ENCODE results near the gene SMO. TPM values are rescaled to one million over a fixed set of nuclear protein-coding genes. Genes with fewer than 3 reads are reported as not detected.
"Not testable (repeated sequence)": the region's sequence is repeated elsewhere in the genome, so short reads cannot be mapped to it uniquely, and the experiment has no call there.

The SMO gene
- total and polyA plus RNA-seq, 2 donors (not counting 3 experiments of a cell fraction or from before 2014, with no cell fraction given) = 13.2 to 16.5 TPM

DNA sequence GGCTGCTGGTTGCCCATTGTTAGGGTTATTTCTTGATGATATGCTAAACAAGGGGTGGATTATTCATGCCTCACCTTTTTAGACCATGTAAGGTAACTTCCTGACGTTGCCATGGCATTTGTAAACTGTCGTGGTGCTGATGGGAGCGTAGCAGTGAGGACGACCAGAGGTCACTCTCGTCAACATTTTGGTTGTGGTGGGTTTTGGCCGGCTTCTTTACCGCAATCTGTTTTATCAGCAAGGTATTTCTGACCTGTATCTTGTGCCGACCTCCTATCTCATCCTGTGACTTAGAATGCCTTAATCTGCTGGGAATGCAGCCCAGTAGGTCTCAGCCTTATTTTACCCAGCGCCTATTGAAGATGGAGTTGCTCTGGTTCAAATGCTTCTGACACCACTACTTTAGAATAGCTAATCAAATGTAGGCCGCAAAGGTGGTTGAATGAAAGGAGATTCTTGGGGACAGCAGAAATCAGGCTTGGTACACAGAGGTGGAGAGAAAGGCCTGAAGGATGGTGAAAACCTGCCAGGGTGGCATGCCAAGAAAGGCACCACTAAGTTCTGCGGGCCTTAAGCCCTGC lies 17.9 kb upstream of the SMO start:
- no peak for FAIRE-seq

DNA sequence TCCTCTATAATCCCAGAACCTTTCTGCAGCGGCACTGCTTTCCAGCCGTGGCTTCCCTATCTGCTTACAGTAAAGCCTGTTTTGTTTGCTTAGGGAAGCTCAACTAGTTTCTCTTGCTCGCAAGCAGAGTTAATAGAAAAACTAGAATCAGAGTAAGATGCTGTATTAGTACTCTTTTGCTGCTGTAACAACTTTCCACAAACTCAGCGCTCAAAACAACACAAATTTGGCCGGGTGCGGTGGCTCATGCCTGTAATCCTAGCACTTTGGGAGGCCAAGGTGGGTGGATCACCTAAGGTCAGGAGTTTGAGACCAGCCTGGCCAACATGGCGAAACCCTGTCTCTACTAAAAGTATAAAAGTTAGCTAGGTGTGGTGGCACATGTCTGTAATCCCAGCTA lies 14.6 kb upstream of the SMO start:
- POLR2A ChIA-PET = not testable (repeated sequence)
- peaks cover 7 to 12% of the 10 kb centered on the region in 2 experiments for H3K27me3 ChIP-seq (ENCODE audit: control insufficient read depth in 2 of 2, insufficient read depth in 2 of 2, low read length in 2 of 2)

More for the DNA sequence above, 17.9 kb upstream of the SMO start:
- peaks cover 6% of the 10 kb centered on the region for H3K4me1 ChIP-seq (ENCODE audit: control insufficient read depth, extremely low read depth, insufficient read depth, low read length)
- POLR2A ChIA-PET = no interaction called here
- no peaks in the 10 kb centered on the region for H3K79me2 ChIP-seq (ENCODE audit: control insufficient read depth, insufficient read depth, low read length)
- no peaks in the 10 kb centered on the region for H3K9me1 ChIP-seq (replicated peaks; ENCODE audit: control insufficient read depth, extremely low read depth, insufficient read depth, low read length)
- no peak overlapping the region for H3K4me2 ChIP-seq (ENCODE audit: insufficient read depth, low read length)
- H2AFZ ChIP-seq (ENCODE audit: low read depth, low read length) = no peak overlapping the region
- no peak overlapping the region for H3K27ac ChIP-seq (ENCODE audit: insufficient read depth, low read depth, low read length)
- H3K9ac ChIP-seq (replicated peaks; ENCODE audit: extremely low read depth, insufficient read depth, low read length) = no peak overlapping the region
- TF ChIP-seq MYC (IDR thresholded peaks at IDR 0.05; ENCODE audit: low read depth, low read length) = no peak
- no peak for TF ChIP-seq MAX (IDR thresholded peaks at IDR 0.05; ENCODE audit: insufficient read depth, insufficient read length)
- no peak for TF ChIP-seq GATA2 (IDR thresholded peaks at IDR 0.05; ENCODE audit: insufficient read depth, insufficient read length, low read depth, low read length)
- H3K36me3 ChIP-seq (ENCODE audit: control insufficient read depth in 2 of 2, extremely low read depth in 1 of 2, insufficient read depth in 2 of 2, low read length in 2 of 2) = no peaks in the 10 kb centered on the region
- dilution Hi-C loops (cut with MboI; ENCODE audit: extremely low pct_ligation_motif_present, low sequenced_read_pairs) (no loop called here), intact Hi-C loops (cut with micrococcal nuclease) (no loop called here)
- H3K27me3 ChIP-seq (ENCODE audit: control insufficient read depth in 2 of 2, insufficient read depth in 2 of 2, low read length in 2 of 2) = peaks cover 16 to 19% of the 10 kb centered on the region in 2 experiments
- CTCF ChIA-PET = no interaction called here
- DNase-seq (ENCODE audit: low read depth, low spot score) = no peak
- H4K20me1 ChIP-seq (replicated peaks; ENCODE audit: control insufficient read depth, extremely low read depth, insufficient read depth, low read length) = no peaks in the 10 kb centered on the region
- BruUV-seq (replicated peaks) = no TSS peak
- H3K9me3 ChIP-seq (replicated peaks; ENCODE audit: control insufficient read depth, insufficient read depth, low read length) = no peaks in the 10 kb centered on the region
- H3K4me3 ChIP-seq (replicated peaks in 1 of 3; ENCODE audit: insufficient read depth in 1 of 3, low read depth in 1 of 3, low read length in 3 of 3) = no peak overlapping the region

More for the DNA sequence above, 14.6 kb upstream of the SMO start:
- H3K79me2 ChIP-seq (ENCODE audit: control insufficient read depth, insufficient read depth, low read length); H3K9ac ChIP-seq (replicated peaks; ENCODE audit: extremely low read depth, insufficient read depth, low read length); intact Hi-C loops (cut with micrococcal nuclease); dilution Hi-C loops (cut with MboI; ENCODE audit: extremely low pct_ligation_motif_present, low sequenced_read_pairs); H4K20me1 ChIP-seq (replicated peaks; ENCODE audit: control insufficient read depth, extremely low read depth, insufficient read depth, low read length); H3K4me1 ChIP-seq (ENCODE audit: control insufficient read depth, extremely low read depth, insufficient read depth, low read length); H3K9me1 ChIP-seq (replicated peaks; ENCODE audit: control insufficient read depth, extremely low read depth, insufficient read depth, low read length); H3K4me2 ChIP-seq (ENCODE audit: insufficient read depth, low read length); FAIRE-seq; H3K36me3 ChIP-seq (ENCODE audit: control insufficient read depth in 2 of 2, extremely low read depth in 1 of 2, insufficient read depth in 2 of 2, low read length in 2 of 2); H3K9me3 ChIP-seq (replicated peaks; ENCODE audit: control insufficient read depth, insufficient read depth, low read length); H2AFZ ChIP-seq (ENCODE audit: low read depth, low read length); H3K27ac ChIP-seq (ENCODE audit: insufficient read depth, low read depth, low read length); DNase-seq (ENCODE audit: low read depth, low spot score); BruUV-seq (replicated peaks); H3K4me3 ChIP-seq (replicated peaks in 1 of 3; ENCODE audit: insufficient read depth in 1 of 3, low read depth in 1 of 3, low read length in 3 of 3): not testable (repeated sequence)
- CTCF ChIA-PET = interaction anchor here (2.7 kb wide), 1 partner anchor 10 kb away, joined by 29 read pairs; no protein-coding TSS in a partner anchor

All from endothelial cell of umbilical vein (primary cell).